T-helper 22 cell (primary cell): ENCODE data around the gene METTL3.
"Not testable (repeated sequence)": the region's sequence is repeated elsewhere in the genome, so short reads cannot be mapped to it uniquely, and the experiment has no call there.

Source experiments
- DNase-seq: peaks from one replicate; pipeline ENCODE4 v3.0.0-alpha.2; 2020; ENCODE audit warnings: low read depth

The METTL3 gene

GRCh38 chr14:21510735-21511657 lies at the start of gene METTL3:
METTL3 (minus strand) TSS chr14:21511340; CDS start chr14:21511223, 117 bp downstream.
- peak; percentile 91 for DNase-seq

GRCh38 chr14:21558703-21559170 lies 47.6 kb upstream of the METTL3 start:
- no peak for DNase-seq

GRCh38 chr14:21557084-21557901 lies 46.2 kb upstream of the METTL3 start:
- DNase-seq: peak; percentile 39

- no peak for DNase-seq
Observed at GRCh38 chr14:21556378-21557083, 45.4 kb upstream of the METTL3 start.

- DNase-seq: no peak
Observed at GRCh38 chr14:21553266-21553665, 42.1 kb upstream of the METTL3 start.

GRCh38 chr14:21544588-21544987 lies 33.4 kb upstream of the METTL3 start:
- not testable (repeated sequence) for DNase-seq

GRCh38 chr14:21543963-21544362 lies 32.8 kb upstream of the METTL3 start:
- DNase-seq: no peak

- no peak for DNase-seq
Observed at GRCh38 chr14:21543521-21543960, 32.4 kb upstream of the METTL3 start.

GRCh38 chr14:21541413-21542074 lies 30.4 kb upstream of the METTL3 start:
- no peak for DNase-seq

- DNase-seq: no peak
Observed at GRCh38 chr14:21539189-21539940, 28.2 kb upstream of the METTL3 start.

- DNase-seq: no peak
Observed at GRCh38 chr14:21537090-21537424, 25.9 kb upstream of the METTL3 start.

- DNase-seq: no peak
Observed at GRCh38 chr14:21536418-21537089, 25.4 kb upstream of the METTL3 start.

- no peak for DNase-seq
Observed at GRCh38 chr14:21535545-21536417, 24.6 kb upstream of the METTL3 start.

GRCh38 chr14:21534576-21534975 lies 23.4 kb upstream of the METTL3 start:
- DNase-seq: no peak

GRCh38 chr14:21533294-21533693 lies 22.2 kb upstream of the METTL3 start:
- DNase-seq: no peak

GRCh38 chr14:21529515-21529914 lies 18.4 kb upstream of the METTL3 start:
- DNase-seq: no peak

GRCh38 chr14:21528381-21529348 lies 17.5 kb upstream of the METTL3 start:
- DNase-seq: no peak

- no peak for DNase-seq
Observed at GRCh38 chr14:21527318-21527679, 16.2 kb upstream of the METTL3 start.
